Endothelial cell of umbilical vein (primary cell): ENCODE data around the gene SPON1. TPM values are rescaled to one million over a fixed set of nuclear protein-coding genes. Genes with fewer than 3 reads are reported as not detected.
"Not testable (repeated sequence)": the region's sequence is repeated elsewhere in the genome, so short reads cannot be mapped to it uniquely, and the experiment has no call there.

Experiments
- BruUV-seq: library from RNA; stranded (reverse); fragments of 400-500 nt; replicated peaks from 2 replicates; lab custom pipeline; 2021; lab: Mats Ljungman, UMichigan
- CTCF ChIA-PET: fragments of 300-600, 350-600 bp; sonication (Branson Sonifier 250); formaldehyde crosslinking; loops from one replicate; lab custom pipeline; 2021; ENCODE audit warnings: antibody characterized with exemption, inconsistent platforms; lab: Charles Lee
- POLR2A ChIA-PET: fragments of 300-600, 350-600 bp; sonication (Branson Sonifier 250); formaldehyde crosslinking; loops from one replicate; lab custom pipeline; 2021; ENCODE audit warnings: antibody characterized with exemption, inconsistent platforms; lab: Charles Lee
- DNase-seq: peaks from one replicate; pipeline ENCODE4 v3.0.0-alpha.2; 2011; ENCODE audit warnings: low read depth, low spot score
- FAIRE-seq: peaks from 2 replicates; lab custom pipeline; 2011; peaks lifted over from hg19 to GRCh38; lab: Jason Lieb, UNC
- H2AFZ ChIP-seq: 2 replicates; pipeline ENCODE4 v1.6.0; 2012; ENCODE audit warnings: low read depth, low read length, control low read depth, inconsistent platforms
- H3K27ac ChIP-seq: 2 replicates; pipeline ENCODE4 v1.5.1; 2011; ENCODE audit warnings: low read depth, mild to moderate bottlenecking, control low read depth, low read length, moderate library complexity; ENCODE audit not compliant: insufficient read depth
- H3K27me3 ChIP-seq, 2 experiments: 2 replicates each; pipeline versions ENCODE4 v1.6.0 to v1.6.1; 2011; ENCODE audit warnings: low read length in 2 of 2, mixed read lengths in 1 of 2; ENCODE audit not compliant: control insufficient read depth in 2 of 2, insufficient read depth in 2 of 2
- H3K36me3 ChIP-seq, 2 experiments: 2 replicates in 1 of 2; 3 replicates in 1 of 2; pipeline ENCODE4 v1.5.1; 2011; ENCODE audit warnings: low read length in 2 of 2, mild to moderate bottlenecking in 1 of 2, moderate library complexity in 1 of 2; ENCODE audit not compliant: control insufficient read depth in 2 of 2, insufficient read depth in 2 of 2; ENCODE audit errors: extremely low read depth in 1 of 2
- H3K4me1 ChIP-seq: 3 replicates; pipeline ENCODE4 v1.5.1; 2011; ENCODE audit warnings: mild to moderate bottlenecking, low read length; ENCODE audit not compliant: control insufficient read depth, insufficient read depth; ENCODE audit errors: extremely low read depth
- H3K4me2 ChIP-seq: 2 replicates; pipeline ENCODE4 v1.6.1; 2011; ENCODE audit warnings: low read length, control low read depth, mixed read lengths; ENCODE audit not compliant: insufficient read depth
- H3K4me3 ChIP-seq, 3 experiments: fragments of 200-600 bp in 1 of 3; sonication (generic), shearing (Covaris generic) in 1 of 3; replicated peaks in 1 of 3; 2 replicates each; pipeline ENCODE4 v1.5.1; 2011 to 2016; ENCODE audit warnings: control low read depth in 3 of 3, low read length in 3 of 3, mild to moderate bottlenecking in 2 of 3, inconsistent platforms in 1 of 3, low read depth in 1 of 3, moderate library complexity in 1 of 3; ENCODE audit not compliant: insufficient read depth in 1 of 3
- H3K79me2 ChIP-seq: 2 replicates; pipeline ENCODE4 v1.6.0; 2012; ENCODE audit warnings: low read length, inconsistent platforms; ENCODE audit not compliant: control insufficient read depth, insufficient read depth
- H3K9ac ChIP-seq: replicated peaks from 2 replicates; pipeline ENCODE3; 2011; ENCODE audit warnings: low read length, control low read depth; ENCODE audit not compliant: insufficient read depth; ENCODE audit errors: extremely low read depth
- H3K9me1 ChIP-seq: replicated peaks from 3 replicates; pipeline ENCODE4 v1.6.0; 2011; ENCODE audit warnings: mild to moderate bottlenecking, low read length; ENCODE audit not compliant: control insufficient read depth, insufficient read depth; ENCODE audit errors: extremely low read depth
- H3K9me3 ChIP-seq: replicated peaks from 2 replicates; pipeline ENCODE4 v1.5.1; 2012; ENCODE audit warnings: low read length, inconsistent platforms; ENCODE audit not compliant: control insufficient read depth, insufficient read depth
- H4K20me1 ChIP-seq: replicated peaks from 2 replicates; pipeline ENCODE3; 2011; ENCODE audit warnings: mild to moderate bottlenecking, low read length; ENCODE audit not compliant: control insufficient read depth, insufficient read depth; ENCODE audit errors: extremely low read depth
- EZH2 ChIP-seq: IDR thresholded peaks from 2 replicates; pipeline ENCODE4 v1.6.1; 2012; ENCODE audit warnings: borderline replicate concordance, low read depth, mild to moderate bottlenecking, moderate library complexity, low read length, inconsistent platforms; ENCODE audit not compliant: severe bottlenecking
- FOS ChIP-seq: IDR thresholded peaks from 2 replicates; pipeline ENCODE4 v1.6.1; 2011; ENCODE audit warnings: mild to moderate bottlenecking, low read length, moderate library complexity, borderline replicate concordance; ENCODE audit not compliant: insufficient read depth
- GATA2 ChIP-seq: IDR thresholded peaks from 2 replicates; pipeline ENCODE4 v1.7.0; 2011; ENCODE audit warnings: low read depth, mild to moderate bottlenecking, moderate library complexity, mixed read lengths, low read length; ENCODE audit not compliant: insufficient read length, insufficient read depth
- JUN ChIP-seq: IDR thresholded peaks from 2 replicates; pipeline ENCODE4 v1.6.1; 2011; ENCODE audit warnings: borderline replicate concordance, low read depth; ENCODE audit not compliant: insufficient read length, insufficient read depth
- MYC ChIP-seq: IDR thresholded peaks from one replicate; pipeline ENCODE4 v1.6.1; 2011; ENCODE audit warnings: mild to moderate bottlenecking, low read depth, low read length
- POLR2A ChIP-seq: IDR thresholded peaks from 2 replicates; pipeline ENCODE4 v1.6.1; 2012; ENCODE audit warnings: low read depth, mild to moderate bottlenecking, control low read depth, low read length
- POLR2AphosphoS5 ChIP-seq: IDR thresholded peaks from 2 replicates; pipeline ENCODE4 v1.6.1; 2012; ENCODE audit warnings: low read depth, mild to moderate bottlenecking, control low read depth, low read length, moderate library complexity; ENCODE audit not compliant: insufficient read depth
- dilution Hi-C: fragments of 300-500 bp; cut with MboI; formaldehyde crosslinking; loops from one replicate; pipeline ENCODE4 v1.15.0; 2019; ENCODE audit warnings: low sequenced_read_pairs; ENCODE audit not compliant: extremely low pct_ligation_motif_present
- intact Hi-C: fragments of 100-400 bp; cut with micrococcal nuclease; formaldehyde crosslinking; loops from one replicate; pipeline ENCODE4 v1.10.0; 2022
- polyA plus RNA-seq, 4 experiments: library from polyadenylated mRNA; depleted of rRNA in 3 of 4; stranded (reverse) in 3 of 4; unstranded in 1 of 4; fragments of >200 nt; gene quantifications; 2 replicates each; pipeline versions ENCODE4 v1.2.1 to v1.2.3, GENCODE V29; 2011 to 2012; ENCODE audit warnings: missing spikeins in 1 of 4
- total RNA-seq: library from RNA; stranded (reverse); gene quantifications from 2 replicates; pipeline ENCODE4 v1.2.3, GENCODE V29; 2021
- TF ChIP-seq, protein P1 (sequence below), 2 donors: IDR thresholded peaks; 1 replicate in 1 of 2; 2 replicates in 1 of 2; pipeline ENCODE4 v1.5.1; 2011; ENCODE audit warnings: low read length in 2 of 2, mild to moderate bottlenecking in 2 of 2, moderate library complexity in 2 of 2, control low read depth in 1 of 2, inconsistent platforms in 1 of 2, low read depth in 1 of 2; ENCODE audit not compliant: insufficient read depth in 1 of 2; ENCODE audit errors: extremely low read depth in 1 of 2
- TF ChIP-seq, protein P2 (sequence below): IDR thresholded peaks from 2 replicates; pipeline ENCODE4 v1.6.1; 2011; ENCODE audit not compliant: insufficient read depth, insufficient read length

Gene SPON1
- total and polyA plus RNA-seq, 2 donors (not counting 3 experiments of a cell fraction or from before 2014, with no cell fraction given) = 0.31 TPM; not detected in 1

GRCh38 chr11:14275076-14275475 is 312.6 kb downstream of the SPON1 start:
- Histone ChIP-seq H3K4me3 (no peak overlapping the region), H3K4me1 (no peaks in the 10 kb centered on the region), H4K20me1 (no peaks in the 10 kb centered on the region), H3K9ac (no peak overlapping the region), H3K4me2 (no peak overlapping the region), H2AFZ (no peak overlapping the region), H3K36me3 (peaks cover 0 to 2% of the 10 kb centered on the region in 2 experiments), H3K9me1 (no peaks in the 10 kb centered on the region), H3K9me3 (no peaks in the 10 kb centered on the region), H3K79me2 (no peaks in the 10 kb centered on the region), H3K27ac (no peak overlapping the region), H3K27me3 (no peaks in the 10 kb centered on the region)
- TF ChIP-seq MYC (no peak), FOS (no peak), GATA2 (no peak), POLR2AphosphoS5 (no peak), EZH2 (no peak), POLR2A (no peak), JUN (no peak)
- TF ChIP-seq, protein P1, sequence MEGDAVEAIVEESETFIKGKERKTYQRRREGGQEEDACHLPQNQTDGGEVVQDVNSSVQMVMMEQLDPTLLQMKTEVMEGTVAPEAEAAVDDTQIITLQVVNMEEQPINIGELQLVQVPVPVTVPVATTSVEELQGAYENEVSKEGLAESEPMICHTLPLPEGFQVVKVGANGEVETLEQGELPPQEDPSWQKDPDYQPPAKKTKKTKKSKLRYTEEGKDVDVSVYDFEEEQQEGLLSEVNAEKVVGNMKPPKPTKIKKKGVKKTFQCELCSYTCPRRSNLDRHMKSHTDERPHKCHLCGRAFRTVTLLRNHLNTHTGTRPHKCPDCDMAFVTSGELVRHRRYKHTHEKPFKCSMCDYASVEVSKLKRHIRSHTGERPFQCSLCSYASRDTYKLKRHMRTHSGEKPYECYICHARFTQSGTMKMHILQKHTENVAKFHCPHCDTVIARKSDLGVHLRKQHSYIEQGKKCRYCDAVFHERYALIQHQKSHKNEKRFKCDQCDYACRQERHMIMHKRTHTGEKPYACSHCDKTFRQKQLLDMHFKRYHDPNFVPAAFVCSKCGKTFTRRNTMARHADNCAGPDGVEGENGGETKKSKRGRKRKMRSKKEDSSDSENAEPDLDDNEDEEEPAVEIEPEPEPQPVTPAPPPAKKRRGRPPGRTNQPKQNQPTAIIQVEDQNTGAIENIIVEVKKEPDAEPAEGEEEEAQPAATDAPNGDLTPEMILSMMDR (IDR thresholded peaks at IDR 0.05; ENCODE audit: extremely low read depth in 1 of 2, insufficient read depth in 1 of 2, low read depth in 1 of 2, low read length in 2 of 2) = no peak
- TF ChIP-seq, protein P2, sequence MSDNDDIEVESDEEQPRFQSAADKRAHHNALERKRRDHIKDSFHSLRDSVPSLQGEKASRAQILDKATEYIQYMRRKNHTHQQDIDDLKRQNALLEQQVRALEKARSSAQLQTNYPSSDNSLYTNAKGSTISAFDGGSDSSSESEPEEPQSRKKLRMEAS = no peak
- no peak for FAIRE-seq
- ChIA-PET POLR2A (no interaction called here), CTCF (interaction anchor here (1.5 kb wide), 1 partner anchor 25 kb away, joined by 3 read pairs; no protein-coding TSS in a partner anchor)
- dilution Hi-C loops = loop anchor here (25.0 kb wide), 1 partner anchor 187 kb away; no protein-coding TSS in a partner anchor
- no TSS peak for BruUV-seq
- DNase-seq = no peak
- intact Hi-C loops = no loop called here

GRCh38 chr11:14278869-14279268 is 316.3 kb downstream of the SPON1 start:
- H2AFZ ChIP-seq, H3K9me1 ChIP-seq, H3K79me2 ChIP-seq, H3K4me3 ChIP-seq, H3K9me3 ChIP-seq, H3K27me3 ChIP-seq, CTCF ChIA-PET, H3K36me3 ChIP-seq, H3K27ac ChIP-seq, H3K4me2 ChIP-seq, H3K4me1 ChIP-seq, POLR2A ChIA-PET, H4K20me1 ChIP-seq, intact Hi-C loops, H3K9ac ChIP-seq, DNase-seq: not testable (repeated sequence)
- TSS peak; percentile 14 for BruUV-seq
- FAIRE-seq = peak; percentile 26
- dilution Hi-C loops = loop anchor here (25.0 kb wide), 1 partner anchor 183 kb away; no protein-coding TSS in a partner anchor
